GM23338 (cell line): ENCODE measurements around the gene PSIP1. TPM values are rescaled to one million over a fixed set of nuclear protein-coding genes. Genes with fewer than 3 reads are reported as not detected.

Experiments
- ATAC-seq: fragments of 200-7000 bp; cut with Tn5 transposase; 3 replicates; pipeline ENCODE4 v1.9.1; 2020
- DNase-seq: peaks from one replicate; pipeline ENCODE4 v3.0.0-alpha.2; 2015; ENCODE audit warnings: low spot score
- H2AFZ ChIP-seq: fragments of 200-600 bp; sonication (generic); 2 replicates; pipeline ENCODE4 v1.8.0; 2016; ENCODE audit warnings: antibody characterized with exemption, mild to moderate bottlenecking, moderate library complexity
- H3F3A ChIP-seq: fragments of 200-600 bp; sonication (generic); replicated peaks from 2 replicates; pipeline ENCODE4 v1.8.0; 2017; ENCODE audit warnings: antibody characterized with exemption, mixed run types, low read depth
- H3K27ac ChIP-seq: fragments of 200-600 bp; sonication (generic); 2 replicates; pipeline ENCODE4 v1.6.1; 2016; ENCODE audit warnings: low read depth
- H3K27me3 ChIP-seq: fragments of 200-600 bp; sonication (generic); 2 replicates; pipeline ENCODE4 v1.8.0; 2016; ENCODE audit warnings: mild to moderate bottlenecking, mixed run types, moderate library complexity; ENCODE audit not compliant: insufficient read depth
- H3K36me3 ChIP-seq: fragments of 200-600 bp; sonication (generic); 2 replicates; pipeline ENCODE4 v1.8.0; 2016; ENCODE audit warnings: mild to moderate bottlenecking; ENCODE audit not compliant: insufficient read depth
- H3K4me1 ChIP-seq: fragments of 200-600 bp; sonication (generic); 2 replicates; pipeline ENCODE4 v1.8.0; 2016; ENCODE audit warnings: mild to moderate bottlenecking, moderate library complexity; ENCODE audit not compliant: insufficient read depth
- H3K4me2 ChIP-seq: fragments of 200-600 bp; sonication (generic); 2 replicates; pipeline ENCODE4 v1.7.1; 2017; ENCODE audit warnings: mixed run types
- H3K4me3 ChIP-seq: fragments of 200-600 bp; sonication (generic); 2 replicates; pipeline ENCODE4 v1.6.1; 2016; ENCODE audit warnings: mixed run types
- H3K79me2 ChIP-seq: fragments of 200-600 bp; sonication (generic); replicated peaks from 2 replicates; pipeline ENCODE4 v1.8.0; 2017; ENCODE audit warnings: mild to moderate bottlenecking; ENCODE audit not compliant: insufficient read depth
- H3K9me2 ChIP-seq: fragments of 200-600 bp; sonication (generic); 2 replicates; pipeline ENCODE4 v1.8.0; 2017; ENCODE audit not compliant: insufficient read depth
- H4K20me1 ChIP-seq: fragments of 200-600 bp; sonication (generic); replicated peaks from 2 replicates; pipeline ENCODE4 v1.8.0; 2017; ENCODE audit warnings: mild to moderate bottlenecking; ENCODE audit not compliant: insufficient read depth
- H3K27ac Mint-ChIP-seq: 2 replicates; pipeline ENCODE4 v1.8.0; 2020; ENCODE audit warnings: inconsistent platforms, mild to moderate bottlenecking, moderate library complexity, mixed read lengths
- H3K27me3 Mint-ChIP-seq: 3 replicates; pipeline ENCODE4 v1.8.0; 2022; ENCODE audit warnings: low read depth, mild to moderate bottlenecking, moderate library complexity, mixed read lengths, inconsistent platforms; ENCODE audit not compliant: insufficient read depth, poor library complexity
- H3K36me3 Mint-ChIP-seq: 3 replicates; pipeline ENCODE4 v1.8.0; 2021; ENCODE audit warnings: low read depth, mild to moderate bottlenecking, inconsistent platforms, moderate library complexity, mixed read lengths
- H3K4me1 Mint-ChIP-seq: 3 replicates; pipeline ENCODE4 v1.8.0; 2020; ENCODE audit warnings: mild to moderate bottlenecking, inconsistent platforms, mixed read lengths
- H3K4me3 Mint-ChIP-seq: 3 replicates; pipeline ENCODE4 v1.8.0; 2021; ENCODE audit warnings: moderate library complexity, mild to moderate bottlenecking, inconsistent platforms, mixed read lengths
- H3K9me3 Mint-ChIP-seq: 3 replicates; pipeline ENCODE4 v1.8.0; 2020; ENCODE audit warnings: moderate library complexity, mild to moderate bottlenecking, inconsistent platforms, mixed read lengths
- CREB1 ChIP-seq: fragments of 250-450 bp; sonication (Bioruptor Pico); IDR thresholded peaks from 2 replicates; pipeline ENCODE4 v1.5.0; 2020; ENCODE audit warnings: low read depth, mild to moderate bottlenecking, moderate library complexity
- CTCF ChIP-seq, 2 experiments: fragments of 200-600 bp in 1 of 2; sonication (generic) in 1 of 2; conservative IDR thresholded peaks; 2 replicates each; pipeline versions ENCODE4 v1.5.1 to v1.6.1; 2016 to 2017; ENCODE audit warnings: antibody characterized with exemption in 2 of 2, low read depth in 2 of 2, mild to moderate bottlenecking in 2 of 2, moderate library complexity in 1 of 2
- ETS1 ChIP-seq: IDR thresholded peaks from 2 replicates; pipeline ENCODE4 v1.6.1; 2016; ENCODE audit warnings: antibody characterized with exemption
- EZH2 ChIP-seq: fragments of 200-600 bp; sonication (generic); IDR thresholded peaks from one replicate; pipeline ENCODE4 v1.8.0; 2017; ENCODE audit warnings: antibody characterized with exemption, mild to moderate bottlenecking, low read depth; ENCODE audit not compliant: unreplicated experiment
- EZH2phosphoT487 ChIP-seq: fragments of 200-600 bp; sonication (generic); IDR thresholded peaks from one replicate; pipeline ENCODE4 v1.8.1; 2018; ENCODE audit warnings: antibody characterized with exemption; ENCODE audit not compliant: unreplicated experiment
- JUNB ChIP-seq: IDR thresholded peaks from one replicate; pipeline ENCODE4 v1.6.1; 2016; ENCODE audit warnings: antibody characterized with exemption; ENCODE audit not compliant: unreplicated experiment
- NANOG ChIP-seq: IDR thresholded peaks from 2 replicates; pipeline ENCODE4 v1.6.1; 2016; ENCODE audit warnings: antibody characterized with exemption, borderline replicate concordance
- POLR2AphosphoS5 ChIP-seq: IDR thresholded peaks from 2 replicates; pipeline ENCODE4 v1.6.1; 2016; ENCODE audit warnings: antibody characterized with exemption, low read depth
- REST ChIP-seq: IDR thresholded peaks from one replicate; pipeline ENCODE4 v1.6.1; 2018; ENCODE audit warnings: antibody characterized with exemption; ENCODE audit not compliant: unreplicated experiment
- STAT1 ChIP-seq: IDR thresholded peaks from one replicate; pipeline ENCODE4 v1.6.1; 2016; ENCODE audit warnings: antibody characterized with exemption; ENCODE audit not compliant: unreplicated experiment
- ZNF114 ChIP-seq: fragments of 250-450 bp; sonication (Bioruptor Pico); IDR thresholded peaks from 2 replicates; pipeline ENCODE4 v1.5.0; 2020; ENCODE audit warnings: mild to moderate bottlenecking, moderate library complexity
- ZNF331 ChIP-seq: fragments of 250-450 bp; sonication (Bioruptor Pico); IDR thresholded peaks from 2 replicates; pipeline ENCODE4 v1.5.0; 2020; ENCODE audit warnings: low read depth, mild to moderate bottlenecking, moderate library complexity
- ZNF462 ChIP-seq: fragments of 250-450 bp; sonication (Bioruptor Pico); IDR thresholded peaks from 2 replicates; pipeline ENCODE4 v1.5.0; 2020; ENCODE audit warnings: mild to moderate bottlenecking, moderate library complexity
- polyA plus RNA-seq: library from polyadenylated mRNA; unstranded; fragments of >200 nt; fragmentation: Nextera tagmentation; extraction: Ambion mirVana; gene quantifications from 2 replicates; pipeline ENCODE4 v1.2.1, GENCODE V29; 2016
- total RNA-seq: library from RNA; depleted of rRNA; stranded (reverse); fragments of >200 nt; shearing (Covaris generic); gene quantifications from 2 replicates; pipeline ENCODE4 v1.2.3, GENCODE V29; 2014

Gene PSIP1
- total and polyA plus RNA-seq, 2 experiments from 2014 or later: 332 to 989 TPM

- no peak for TF ChIP-seq POLR2AphosphoS5
- no peak for TF ChIP-seq CREB1 (CRISPR knock-in tag)
- no peak for TF ChIP-seq STAT1
- no peak for TF ChIP-seq EZH2phosphoT487
- TF ChIP-seq NANOG: no peak
- TF ChIP-seq EZH2: no peak
- no peak for TF ChIP-seq REST
- TF ChIP-seq ETS1: no peak
- TF ChIP-seq ZNF114 (CRISPR knock-in tag): no peak
- TF ChIP-seq ZNF331 (CRISPR knock-in tag): no peak
- no peak for TF ChIP-seq CTCF (conservative IDR thresholded peaks at IDR 0.05; ENCODE audit: low read depth in 2 of 2)
- no peak for TF ChIP-seq ZNF462 (CRISPR knock-in tag)
- TF ChIP-seq JUNB: no peak
- ATAC-seq (no peak), DNase-seq (no peak)
- H3K27me3 ChIP-seq: no peaks in the 10 kb centered on the region
- no peak overlapping the region for H3K27ac Mint-ChIP-seq
- H3K36me3 Mint-ChIP-seq: peaks cover 87% of the 10 kb centered on the region
- H3K9me2 ChIP-seq: no peaks in the 10 kb centered on the region
- no peak overlapping the region for H3K27ac ChIP-seq
- no peak overlapping the region for H3K4me3 Mint-ChIP-seq
- no peaks in the 10 kb centered on the region for H3K4me1 ChIP-seq
- no peak overlapping the region for H3K4me3 ChIP-seq
- no peaks in the 10 kb centered on the region for H3F3A ChIP-seq
- H3K9me3 Mint-ChIP-seq: peaks cover 41% of the 10 kb centered on the region
- H3K27me3 Mint-ChIP-seq: peaks cover 7% of the 10 kb centered on the region
- 0 out of 2 replicates have a peak, but pooled peaks cover 7% of the 10 kb centered on the region for H4K20me1 ChIP-seq
- peaks cover 38% of the 10 kb centered on the region for H3K36me3 ChIP-seq
- no peak overlapping the region for H3K4me2 ChIP-seq
- H2AFZ ChIP-seq: no peak overlapping the region
- no peaks in the 10 kb centered on the region for H3K4me1 Mint-ChIP-seq
- peaks cover 79% of the 10 kb centered on the region for H3K79me2 ChIP-seq
Measured at GRCh38 chr9:15438891-15439290, 71.9 kb downstream of the PSIP1 start.
